ENCODE data around the gene UBXN6. TPM values are rescaled to one million over a fixed set of nuclear protein-coding genes. Genes with fewer than 3 reads are reported as not detected.

The UBXN6 gene, protein sequence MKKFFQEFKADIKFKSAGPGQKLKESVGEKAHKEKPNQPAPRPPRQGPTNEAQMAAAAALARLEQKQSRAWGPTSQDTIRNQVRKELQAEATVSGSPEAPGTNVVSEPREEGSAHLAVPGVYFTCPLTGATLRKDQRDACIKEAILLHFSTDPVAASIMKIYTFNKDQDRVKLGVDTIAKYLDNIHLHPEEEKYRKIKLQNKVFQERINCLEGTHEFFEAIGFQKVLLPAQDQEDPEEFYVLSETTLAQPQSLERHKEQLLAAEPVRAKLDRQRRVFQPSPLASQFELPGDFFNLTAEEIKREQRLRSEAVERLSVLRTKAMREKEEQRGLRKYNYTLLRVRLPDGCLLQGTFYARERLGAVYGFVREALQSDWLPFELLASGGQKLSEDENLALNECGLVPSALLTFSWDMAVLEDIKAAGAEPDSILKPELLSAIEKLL
- total RNA-seq (ENCODE audit: unreplicated experiment) = 45.7 TPM
- long read RNA-seq, partial matches to known transcripts = 1 of 3 reads
- long read RNA-seq, other reads (novel, unspliced or antisense) = 2 of 3 reads

DNA sequence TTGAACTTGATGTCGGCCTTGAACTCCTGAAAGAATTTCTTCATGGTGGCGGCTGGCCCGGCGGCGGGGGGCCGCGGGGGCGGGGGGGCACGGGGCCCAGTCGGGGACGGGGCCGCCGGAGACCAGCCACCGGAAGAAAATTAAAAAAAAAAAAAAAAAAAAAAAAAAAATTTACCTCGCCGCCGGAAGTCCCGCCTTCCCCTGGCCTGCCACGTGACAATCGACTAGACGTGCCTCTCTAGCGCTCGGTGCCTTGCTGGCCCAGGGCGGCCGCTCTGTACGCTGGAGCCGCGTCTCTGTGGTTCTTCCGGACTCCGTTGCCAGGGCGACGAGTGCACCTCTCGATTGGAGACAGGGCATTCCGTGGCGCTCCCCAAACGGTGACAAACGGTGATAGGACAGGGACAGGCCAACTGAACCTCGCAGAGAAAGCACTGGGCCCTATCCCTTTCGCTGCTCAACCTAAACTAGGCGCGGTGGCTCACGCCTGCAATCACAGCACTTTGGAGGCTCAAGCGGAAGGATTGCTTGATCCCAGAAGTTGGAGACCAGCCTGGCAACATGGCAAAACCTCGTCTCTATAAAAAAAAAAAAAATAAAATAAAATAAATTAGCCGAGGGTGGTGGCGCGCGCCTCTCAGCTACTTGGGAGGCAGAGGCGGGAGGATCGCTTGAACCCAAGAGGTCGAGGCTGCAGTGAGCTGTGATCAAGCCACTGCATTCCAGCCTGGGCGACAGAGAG is at the start of gene UBXN6:
Gene UBXN6 (minus strand): TSS at position 141 of the 742 bp plus-strand sequence. CDS start 97 bp downstream, at position 44.
- Mint-ChIP-seq H3K27ac (ENCODE audit: unreplicated experiment) (peak within 1 kb of the TSS; percentile 97), H3K27me3 (ENCODE audit: unreplicated experiment) (peaks cover 11% of the 10 kb centered on the region), H3K9me3 (ENCODE audit: unreplicated experiment) (no peaks in the 10 kb centered on the region), H3K4me3 (ENCODE audit: unreplicated experiment) (peak within 1 kb of the TSS; percentile 92), H3K36me3 (ENCODE audit: low read depth, unreplicated experiment) (no peaks in the 10 kb centered on the region), H3K4me1 (ENCODE audit: unreplicated experiment) (peaks cover 12% of the 10 kb centered on the region)
- TF ChIP-seq, protein P1, sequence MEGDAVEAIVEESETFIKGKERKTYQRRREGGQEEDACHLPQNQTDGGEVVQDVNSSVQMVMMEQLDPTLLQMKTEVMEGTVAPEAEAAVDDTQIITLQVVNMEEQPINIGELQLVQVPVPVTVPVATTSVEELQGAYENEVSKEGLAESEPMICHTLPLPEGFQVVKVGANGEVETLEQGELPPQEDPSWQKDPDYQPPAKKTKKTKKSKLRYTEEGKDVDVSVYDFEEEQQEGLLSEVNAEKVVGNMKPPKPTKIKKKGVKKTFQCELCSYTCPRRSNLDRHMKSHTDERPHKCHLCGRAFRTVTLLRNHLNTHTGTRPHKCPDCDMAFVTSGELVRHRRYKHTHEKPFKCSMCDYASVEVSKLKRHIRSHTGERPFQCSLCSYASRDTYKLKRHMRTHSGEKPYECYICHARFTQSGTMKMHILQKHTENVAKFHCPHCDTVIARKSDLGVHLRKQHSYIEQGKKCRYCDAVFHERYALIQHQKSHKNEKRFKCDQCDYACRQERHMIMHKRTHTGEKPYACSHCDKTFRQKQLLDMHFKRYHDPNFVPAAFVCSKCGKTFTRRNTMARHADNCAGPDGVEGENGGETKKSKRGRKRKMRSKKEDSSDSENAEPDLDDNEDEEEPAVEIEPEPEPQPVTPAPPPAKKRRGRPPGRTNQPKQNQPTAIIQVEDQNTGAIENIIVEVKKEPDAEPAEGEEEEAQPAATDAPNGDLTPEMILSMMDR (IDR thresholded peaks at IDR 0.05; ENCODE audit: unreplicated experiment) = no peak
- DNase-seq (ENCODE audit: low spot score) = peak; percentile 97

DNA sequence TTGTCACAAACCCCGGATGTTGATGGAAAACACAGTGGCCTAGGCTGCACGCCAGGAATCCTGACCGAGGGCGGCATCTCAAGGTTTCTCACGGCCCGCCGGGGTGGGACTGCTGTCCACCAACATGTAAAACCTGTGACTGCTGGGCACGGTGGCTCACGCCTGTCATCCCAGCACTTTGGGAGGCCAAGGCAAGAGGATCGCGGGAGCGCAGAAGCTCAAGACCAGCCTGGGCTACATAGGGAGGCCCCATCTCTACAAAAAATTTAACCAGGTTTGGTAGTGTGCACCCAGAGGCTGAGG is 49.5 kb upstream of the UBXN6 start:
- peaks cover 4% of the 10 kb centered on the region for H3K4me1 Mint-ChIP-seq (ENCODE audit: unreplicated experiment)
- H3K36me3 Mint-ChIP-seq (ENCODE audit: low read depth, unreplicated experiment) = peaks cover 20% of the 10 kb centered on the region
- no peaks in the 10 kb centered on the region for H3K9me3 Mint-ChIP-seq (ENCODE audit: unreplicated experiment)
- H3K27ac Mint-ChIP-seq (ENCODE audit: unreplicated experiment) = no peak overlapping the region
- TF ChIP-seq, protein P1 (IDR thresholded peaks at IDR 0.05; ENCODE audit: unreplicated experiment) = no peak
- DNase-seq (ENCODE audit: low spot score) = no peak
- H3K27me3 Mint-ChIP-seq (ENCODE audit: unreplicated experiment) = peaks cover 26% of the 10 kb centered on the region
- no peak overlapping the region for H3K4me3 Mint-ChIP-seq (ENCODE audit: unreplicated experiment)

DNA sequence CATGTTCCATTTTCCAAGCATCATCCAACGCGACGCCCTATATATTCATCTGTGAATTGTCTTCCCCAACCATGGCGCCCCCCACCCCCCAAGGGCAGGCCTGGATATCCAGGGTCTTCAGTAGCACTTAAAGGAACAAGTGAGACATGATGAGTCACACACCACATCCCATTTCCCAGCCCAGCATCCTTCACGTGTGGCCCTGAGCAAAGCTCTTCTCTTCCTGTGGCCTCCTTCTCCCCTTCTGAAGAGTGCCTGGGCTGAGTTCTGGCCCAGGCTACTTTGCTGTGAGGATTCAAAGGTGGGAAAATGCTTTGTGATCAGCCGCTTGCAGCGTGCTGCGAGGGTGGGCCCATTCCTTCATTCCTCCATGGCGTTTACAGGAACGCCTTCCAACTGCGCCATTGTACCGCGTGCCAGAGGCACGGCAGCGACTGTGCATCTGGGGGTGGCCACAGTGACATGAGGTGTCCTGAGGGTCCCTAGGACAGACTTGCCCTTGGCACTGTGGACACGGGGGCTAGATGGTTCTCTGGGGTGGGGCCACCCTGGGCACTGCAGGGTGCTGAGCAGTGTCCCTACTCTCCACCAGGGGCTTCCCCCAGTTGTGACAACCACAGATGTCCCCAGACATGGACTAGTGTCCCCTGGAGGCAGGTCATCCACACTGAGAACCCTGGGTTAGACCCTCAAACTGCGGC is 49.0 kb upstream of the UBXN6 start:
- peaks cover 4% of the 10 kb centered on the region for H3K4me1 Mint-ChIP-seq (ENCODE audit: unreplicated experiment)
- DNase-seq (ENCODE audit: low spot score) = no peak
- TF ChIP-seq, protein P1 (IDR thresholded peaks at IDR 0.05; ENCODE audit: unreplicated experiment) = no peak
- peaks cover 27% of the 10 kb centered on the region for H3K27me3 Mint-ChIP-seq (ENCODE audit: unreplicated experiment)
- peak overlapping the region; percentile 74 for H3K27ac Mint-ChIP-seq (ENCODE audit: unreplicated experiment)
- no peaks in the 10 kb centered on the region for H3K9me3 Mint-ChIP-seq (ENCODE audit: unreplicated experiment)
- H3K36me3 Mint-ChIP-seq (ENCODE audit: low read depth, unreplicated experiment) = peaks cover 22% of the 10 kb centered on the region
- H3K4me3 Mint-ChIP-seq (ENCODE audit: unreplicated experiment) = peak overlapping the region; percentile 73

DNA sequence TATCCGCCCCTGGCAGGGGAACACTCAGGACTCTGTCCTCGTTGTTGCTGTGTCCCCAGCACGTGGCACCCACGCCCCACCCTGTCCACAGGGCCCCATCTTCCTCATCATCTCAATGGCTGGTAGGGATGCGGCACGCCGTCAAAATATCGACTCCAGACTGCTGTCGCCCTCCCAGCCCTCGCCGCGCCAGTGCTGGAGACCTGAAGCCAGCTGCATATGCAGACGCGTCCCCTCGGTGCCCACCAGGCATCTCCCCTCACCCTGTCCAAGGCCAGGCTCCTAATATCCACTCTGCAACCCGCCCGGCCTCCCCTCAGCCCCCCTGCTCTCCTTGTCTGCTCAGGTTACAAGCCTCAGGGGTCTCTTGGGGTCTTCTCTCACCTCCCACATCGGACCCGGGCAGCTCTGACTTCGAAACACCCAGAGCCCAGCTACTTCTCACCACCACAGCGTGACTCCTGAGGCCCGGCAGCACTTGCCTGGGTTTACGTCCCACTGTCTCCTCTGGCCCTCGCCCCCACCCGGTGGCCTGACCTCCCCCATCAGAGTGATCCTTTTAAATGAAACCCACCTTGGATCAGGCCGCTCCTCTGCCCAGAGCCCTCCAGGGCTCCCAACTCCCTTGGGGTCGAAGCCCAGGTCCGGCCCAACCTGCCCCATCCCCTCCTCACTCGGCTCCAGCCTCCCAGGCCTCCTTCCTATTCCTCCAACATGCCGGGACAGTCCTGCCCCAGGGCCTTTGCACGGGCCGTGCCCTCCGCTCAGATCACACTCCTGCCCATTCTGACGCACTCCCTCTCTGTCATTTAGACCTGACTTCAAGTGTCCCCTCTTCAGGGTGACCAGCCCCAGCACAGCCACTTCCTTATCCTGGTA is 48.2 kb upstream of the UBXN6 start:
- H3K27me3 Mint-ChIP-seq (ENCODE audit: unreplicated experiment) = peaks cover 27% of the 10 kb centered on the region
- peak overlapping the region; percentile 73 for H3K4me3 Mint-ChIP-seq (ENCODE audit: unreplicated experiment)
- no peak for DNase-seq (ENCODE audit: low spot score)

More for the DNA sequence above, 48.2 kb upstream of the UBXN6 start:
- TF ChIP-seq, protein P1 (IDR thresholded peaks at IDR 0.05; ENCODE audit: unreplicated experiment) = no peak
- Mint-ChIP-seq H3K4me1 (ENCODE audit: unreplicated experiment) (peaks cover 4% of the 10 kb centered on the region), H3K36me3 (ENCODE audit: low read depth, unreplicated experiment) (peaks cover 22% of the 10 kb centered on the region), H3K27ac (ENCODE audit: unreplicated experiment) (peak overlapping the region; percentile 74), H3K9me3 (ENCODE audit: unreplicated experiment) (no peaks in the 10 kb centered on the region)

Measured in endothelial cell (in vitro differentiated cells).